HG02943 (cell line): ENCODE data around the gene NPRL2.

Experiments used
- ATAC-seq: cut with Tn5 transposase; IDR thresholded peaks from one replicate; pipeline ENCODE4 v1.9.1; 2021; ENCODE audit warnings: mild to moderate bottlenecking, low read depth, moderate library complexity; ENCODE audit not compliant: unreplicated experiment

Gene NPRL2

GRCh38 chr3:50353245-50354004, 2.9 kb upstream of the NPRL2 start:
- no peak for ATAC-seq

GRCh38 chr3:50352781-50353180, 2.2 kb upstream of the NPRL2 start:
- no peak for ATAC-seq

- ATAC-seq = no peak
Observed at GRCh38 chr3:50351323-50351697, 735 bp upstream of the NPRL2 start.

GRCh38 chr3:50350213-50350526, 405 bp downstream of the NPRL2 start:
- ATAC-seq = no peak

GRCh38 chr3:50347187-50347813, 3.3 kb downstream of the NPRL2 start:
- ATAC-seq = no peak

- ATAC-seq = no peak
Observed at GRCh38 chr3:50345586-50346234, 4.9 kb downstream of the NPRL2 start, which contains the start of gene ZMYND10. TSS of gene ZMYND10 (minus strand) at chr3:50345732. CDS start at chr3:50345579, 153 bp downstream.

GRCh38 chr3:50345008-50345407, 5.6 kb downstream of the NPRL2 start:
- no peak for ATAC-seq

GRCh38 chr3:50342813-50343633, 7.6 kb downstream of the NPRL2 start:
- ATAC-seq = no peak

GRCh38 chr3:50341996-50342650, 8.5 kb downstream of the NPRL2 start:
- ATAC-seq = no peak

- ATAC-seq = no peak
Observed at GRCh38 chr3:50341537-50341936, 9.0 kb downstream of the NPRL2 start.

GRCh38 chr3:50340448-50341329, 9.9 kb downstream of the NPRL2 start, which contains the start of gene RASSF1:
TSS of gene RASSF1 (minus strand) at chr3:50340836. CDS start at chr3:50340805, 31 bp downstream.
- ATAC-seq = no peak

GRCh38 chr3:50340147-50340447, 10.5 kb downstream of the NPRL2 start:
- ATAC-seq = no peak

- no peak for ATAC-seq
Observed at GRCh38 chr3:50339485-50340146, 11.0 kb downstream of the NPRL2 start.

GRCh38 chr3:50338965-50339364, 11.6 kb downstream of the NPRL2 start:
- no peak for ATAC-seq

- ATAC-seq = peak; percentile 72
Observed at GRCh38 chr3:50337175-50337861, 13.3 kb downstream of the NPRL2 start.

GRCh38 chr3:50336452-50337174, 14.0 kb downstream of the NPRL2 start:
- peak; percentile 31 for ATAC-seq

- ATAC-seq = no peak
Observed at GRCh38 chr3:50334339-50335075, 16.1 kb downstream of the NPRL2 start.
